NCI-H1092 (cell line): Measurements from ENCODE around the gene DOCK7.

Experiments used
- DNase-seq: peaks from one replicate; lab custom pipeline; 2025; lab: John Stamatoyannopoulos, UW

DOCK7 gene

DNA sequence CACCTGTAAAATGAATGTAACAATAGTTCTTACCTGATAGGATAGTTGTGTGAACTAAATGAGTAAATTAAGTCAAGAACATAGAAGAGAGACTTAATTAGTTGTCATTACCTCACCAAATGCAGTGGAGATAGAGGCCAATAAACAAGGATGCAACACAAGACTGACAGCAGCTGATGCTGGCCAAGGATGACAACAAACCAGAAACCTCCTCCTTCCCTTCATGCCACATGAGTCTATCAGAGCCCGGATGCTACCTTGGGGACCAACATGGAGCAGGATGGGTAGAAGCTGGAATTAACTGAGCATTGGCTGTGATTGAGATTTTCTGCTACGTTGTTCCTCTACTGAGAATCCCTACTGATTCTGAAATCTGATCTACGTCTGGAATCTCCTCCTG lies 281.6 kb downstream of the DOCK7 start:
- DNase-seq = no peak

DNA sequence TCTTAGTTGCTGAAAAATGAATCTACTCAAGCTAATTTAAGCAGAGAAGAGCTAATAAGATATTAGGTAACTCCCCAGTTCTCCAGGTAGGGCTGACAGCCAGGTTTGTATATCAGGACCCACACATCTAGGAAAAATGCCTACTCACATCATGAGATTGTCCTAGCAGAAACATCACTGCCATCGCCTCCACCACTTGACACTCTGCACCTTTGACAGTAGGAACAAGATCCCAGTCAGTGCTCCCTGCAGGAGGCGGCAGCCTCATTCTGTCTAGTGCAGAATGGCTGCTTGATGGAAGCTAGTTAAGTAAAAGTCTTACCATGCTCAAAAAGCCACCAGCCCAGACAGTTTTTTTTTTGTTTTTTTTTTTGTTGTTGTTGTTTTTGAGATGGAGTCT lies 282.9 kb downstream of the DOCK7 start:
- no peak for DNase-seq
